Measurements from ENCODE around the gene FMN1. TPM values are rescaled to one million over a fixed set of nuclear protein-coding genes. Genes with fewer than 3 reads are reported as not detected.

The FMN1 gene
- total RNA-seq, 2 donors from 2014 or later = 13.7 to 17.1 TPM

- Histone ChIP-seq H3K27ac (no peak overlapping the region), H3K4me1 (no peaks in the 10 kb centered on the region), H3K36me3 (replicated peaks in 1 of 2; ENCODE audit: insufficient read depth in 1 of 2, low read depth in 2 of 2) (no peaks in the 10 kb centered on the region), H3K9me3 (no peaks in the 10 kb centered on the region), H3K27me3 (no peaks in the 10 kb centered on the region), H3K4me3 (no peak overlapping the region)
- intact Hi-C loops (cut with DNase I) = no loop called here
- DNase-seq (no peak), ATAC-seq (no peak)
- WGBS, 2 donors = 77 to 83% methylated on average over 1 of the region's 1 CpG
- no peak for TF ChIP-seq POLR2A (IDR thresholded peaks at IDR 0.05)
- TF ChIP-seq, protein P1, sequence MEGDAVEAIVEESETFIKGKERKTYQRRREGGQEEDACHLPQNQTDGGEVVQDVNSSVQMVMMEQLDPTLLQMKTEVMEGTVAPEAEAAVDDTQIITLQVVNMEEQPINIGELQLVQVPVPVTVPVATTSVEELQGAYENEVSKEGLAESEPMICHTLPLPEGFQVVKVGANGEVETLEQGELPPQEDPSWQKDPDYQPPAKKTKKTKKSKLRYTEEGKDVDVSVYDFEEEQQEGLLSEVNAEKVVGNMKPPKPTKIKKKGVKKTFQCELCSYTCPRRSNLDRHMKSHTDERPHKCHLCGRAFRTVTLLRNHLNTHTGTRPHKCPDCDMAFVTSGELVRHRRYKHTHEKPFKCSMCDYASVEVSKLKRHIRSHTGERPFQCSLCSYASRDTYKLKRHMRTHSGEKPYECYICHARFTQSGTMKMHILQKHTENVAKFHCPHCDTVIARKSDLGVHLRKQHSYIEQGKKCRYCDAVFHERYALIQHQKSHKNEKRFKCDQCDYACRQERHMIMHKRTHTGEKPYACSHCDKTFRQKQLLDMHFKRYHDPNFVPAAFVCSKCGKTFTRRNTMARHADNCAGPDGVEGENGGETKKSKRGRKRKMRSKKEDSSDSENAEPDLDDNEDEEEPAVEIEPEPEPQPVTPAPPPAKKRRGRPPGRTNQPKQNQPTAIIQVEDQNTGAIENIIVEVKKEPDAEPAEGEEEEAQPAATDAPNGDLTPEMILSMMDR (IDR thresholded peaks at IDR 0.05) = no peak
Observed at GRCh38 chr15:32831485-32831884, 363.0 kb downstream of the FMN1 start.

DNA sequence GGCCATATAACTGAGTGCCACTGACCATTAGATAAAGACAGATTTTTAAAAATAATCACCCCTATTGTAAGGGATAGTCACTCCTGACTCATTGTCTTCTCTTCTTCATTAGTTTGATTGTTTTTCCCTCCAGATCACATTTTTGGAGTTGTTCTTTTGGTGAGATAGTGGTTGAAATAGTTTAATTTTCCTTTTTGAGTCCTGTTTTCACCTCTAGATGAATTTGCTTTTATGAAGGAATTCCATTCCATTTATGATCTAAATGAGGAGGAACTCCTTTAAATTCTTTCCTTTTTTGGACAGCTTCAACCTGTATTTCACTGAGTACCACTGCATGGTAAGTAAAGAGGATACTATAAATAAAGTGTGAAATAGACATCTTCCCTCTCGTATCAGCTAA, 364.3 kb downstream of the FMN1 start:
- H3K4me3 ChIP-seq = no peak overlapping the region
- H3K27me3 ChIP-seq = no peaks in the 10 kb centered on the region
- no peaks in the 10 kb centered on the region for H3K36me3 ChIP-seq (replicated peaks in 1 of 2; ENCODE audit: insufficient read depth in 1 of 2, low read depth in 2 of 2)
- WGBS, 2 donors = 88 to 96% methylated on average over 1 of the region's 1 CpG
- H3K9me3 ChIP-seq = no peaks in the 10 kb centered on the region
- DNase-seq (no peak), ATAC-seq (no peak)
- TF ChIP-seq POLR2A (IDR thresholded peaks at IDR 0.05) = no peak
- TF ChIP-seq, protein P1 (IDR thresholded peaks at IDR 0.05) = no peak
- peaks cover 3% of the 10 kb centered on the region for H3K4me1 ChIP-seq
- intact Hi-C loops (cut with DNase I) = no loop called here
- H3K27ac ChIP-seq = no peak overlapping the region

GRCh38 chr15:32829436-32829835, 365.1 kb downstream of the FMN1 start:
- 91 to 93% methylated on average over 2 of the region's 2 CpGs for WGBS, 2 donors
- TF ChIP-seq POLR2A (IDR thresholded peaks at IDR 0.05) = no peak
- TF ChIP-seq, protein P1 (IDR thresholded peaks at IDR 0.05) = no peak
- H3K27ac ChIP-seq = no peak overlapping the region
- DNase-seq = no peak
- no peaks in the 10 kb centered on the region for H3K36me3 ChIP-seq (replicated peaks in 1 of 2; ENCODE audit: insufficient read depth in 1 of 2, low read depth in 2 of 2)
- no peak overlapping the region for H3K4me3 ChIP-seq
- H3K9me3 ChIP-seq = no peaks in the 10 kb centered on the region
- no peak for ATAC-seq
- H3K4me1 ChIP-seq = peaks cover 9% of the 10 kb centered on the region
- intact Hi-C loops (cut with DNase I) = no loop called here
- H3K27me3 ChIP-seq = no peaks in the 10 kb centered on the region

DNA sequence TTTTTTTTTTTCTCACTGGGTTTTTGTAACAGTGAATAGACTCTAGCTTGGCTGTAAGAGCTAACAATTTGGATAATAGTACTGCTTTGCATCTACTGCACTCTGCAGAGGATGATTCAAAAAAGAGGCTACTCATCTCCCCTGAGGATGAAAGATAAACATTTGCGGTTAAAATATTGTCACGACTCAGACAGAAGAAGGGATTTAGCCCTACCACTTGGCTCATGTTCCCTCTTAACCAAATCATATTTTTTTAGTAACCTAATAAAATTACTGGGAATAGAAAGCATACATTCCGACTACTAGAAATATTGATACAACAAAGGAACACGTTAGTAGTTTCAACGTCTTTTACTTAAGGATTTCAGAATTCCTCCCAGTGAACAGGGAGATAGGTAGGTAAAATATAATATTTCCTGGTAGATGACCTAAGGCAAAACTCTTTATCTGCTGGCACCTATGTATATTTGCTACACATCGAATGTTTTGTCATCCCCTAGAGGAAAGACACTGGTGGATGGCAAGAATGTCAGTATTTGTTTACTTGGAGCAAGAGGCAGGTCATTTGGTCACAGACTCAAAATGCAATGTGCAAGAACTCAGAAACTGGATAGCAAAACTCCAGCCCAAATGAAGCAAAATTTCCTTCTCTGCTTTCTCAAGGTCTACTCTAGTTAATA, 365.9 kb downstream of the FMN1 start:
- no peak for ATAC-seq
- Histone ChIP-seq H3K4me1 (peaks cover 13% of the 10 kb centered on the region), H3K27me3 (no peaks in the 10 kb centered on the region), H3K4me3 (no peak overlapping the region), H3K27ac (no peak overlapping the region), H3K36me3 (replicated peaks in 1 of 2; ENCODE audit: insufficient read depth in 1 of 2, low read depth in 2 of 2) (no peaks in the 10 kb centered on the region), H3K9me3 (no peaks in the 10 kb centered on the region)
- TF ChIP-seq, protein P1 (IDR thresholded peaks at IDR 0.05) = no peak
- no peak for TF ChIP-seq POLR2A (IDR thresholded peaks at IDR 0.05)
- intact Hi-C loops (cut with DNase I) = no loop called here
- 72 to 75% methylated on average over 6 of the region's 6 CpGs for WGBS, 2 donors
- DNase-seq = no peak

DNA sequence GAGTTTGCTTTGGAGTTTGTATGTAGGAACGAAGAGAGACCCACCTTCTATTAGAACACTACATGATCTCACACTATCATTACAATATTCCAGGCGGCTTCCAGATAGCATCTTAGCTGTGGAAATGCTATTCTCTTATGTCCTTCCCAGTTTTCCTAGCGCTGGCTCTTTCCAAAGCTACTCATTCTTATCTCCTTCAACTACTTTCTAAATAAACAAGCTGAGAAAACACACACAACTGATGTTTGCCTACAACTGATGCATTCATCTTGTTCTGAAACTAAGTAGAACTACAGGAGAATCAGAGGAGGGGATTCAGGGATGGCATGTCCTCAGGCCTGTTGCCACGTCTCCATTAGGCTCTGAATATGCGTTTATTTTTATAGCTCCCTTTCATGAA, 367.8 kb downstream of the FMN1 start:
- no peak for TF ChIP-seq POLR2A (IDR thresholded peaks at IDR 0.05)
- TF ChIP-seq, protein P1 (IDR thresholded peaks at IDR 0.05) = no peak
- Histone ChIP-seq H3K36me3 (replicated peaks in 1 of 2; ENCODE audit: insufficient read depth in 1 of 2, low read depth in 2 of 2) (no peaks in the 10 kb centered on the region), H3K27me3 (no peaks in the 10 kb centered on the region), H3K9me3 (no peaks in the 10 kb centered on the region), H3K4me1 (peaks cover 27% of the 10 kb centered on the region), H3K27ac (no peak overlapping the region), H3K4me3 (no peak overlapping the region)
- no peak for DNase-seq
- intact Hi-C loops (cut with DNase I) = no loop called here
- ATAC-seq = no peak
- WGBS, 2 donors = 82 to 85% methylated on average over 5 of the region's 5 CpGs

Data from body of pancreas (tissue), 4 donors.